K562 (cell line): ENCODE results near the gene TIMM10. TPM values are rescaled to one million over a fixed set of nuclear protein-coding genes. Genes with fewer than 3 reads are reported as not detected.
A peak's percentile ranks its signal among the peaks of the same experiment; 100 is the strongest.

ENCODE experiments used
- BMI1 ChIP-seq: fragments of 150-350 bp; IDR thresholded peaks from 2 replicates; pipeline ENCODE4 v1.6.1; 2014; ENCODE audit warnings: low read length
- CHD1 ChIP-seq: fragments of 200-600 bp; sonication (generic); IDR thresholded peaks from one replicate; pipeline ENCODE4 v1.6.1; 2012; ENCODE audit warnings: mild to moderate bottlenecking, moderate library complexity, low read length, inconsistent platforms
- CREB3L1 ChIP-seq: fragments of 450-650 bp; IDR thresholded peaks from 2 replicates; pipeline ENCODE4 v1.6.1; 2014; ENCODE audit warnings: low read depth, mild to moderate bottlenecking, moderate library complexity, borderline replicate concordance
- DEAF1 ChIP-seq: fragments of 450-650 bp; formaldehyde crosslinking; IDR thresholded peaks from 2 replicates; pipeline ENCODE4 v1.4.0; 2020; ENCODE audit warnings: mild to moderate bottlenecking, moderate library complexity
- HMGN3 ChIP-seq: IDR thresholded peaks from 2 replicates; pipeline ENCODE4 v1.6.1; 2011; ENCODE audit warnings: borderline replicate concordance, low read depth, mild to moderate bottlenecking, mixed read lengths, low read length; ENCODE audit not compliant: insufficient read length; ENCODE audit errors: extremely low read depth
- ILK ChIP-seq: fragments of 450-650 bp; IDR thresholded peaks from 2 replicates; pipeline ENCODE4 v1.6.1; 2016; ENCODE audit warnings: missing genetic modification characterization, low read depth, mild to moderate bottlenecking, missing compliant biosample characterization, moderate library complexity, borderline replicate concordance
- POLR2A ChIP-seq: fragments of 450-650 bp; conservative IDR thresholded peaks from 2 replicates; pipeline ENCODE4 v1.6.1; 2016
- POLR2G ChIP-seq: fragments of 200-400 bp; formaldehyde crosslinking; IDR thresholded peaks from 2 replicates; pipeline ENCODE4 v1.6.1; 2017; ENCODE audit warnings: low read depth, mild to moderate bottlenecking, antibody characterized with exemption, low read length, moderate library complexity
- SAFB ChIP-seq: fragments of 200-400 bp; formaldehyde crosslinking; IDR thresholded peaks from 2 replicates; pipeline ENCODE4 v1.6.1; 2017; ENCODE audit warnings: low read depth, low read length, borderline replicate concordance
- SAFB2 ChIP-seq: fragments of 200-400 bp; formaldehyde crosslinking; IDR thresholded peaks from 2 replicates; pipeline ENCODE4 v1.6.1; 2018; ENCODE audit warnings: borderline replicate concordance, low read length, low read depth, moderate library complexity; ENCODE audit not compliant: severe bottlenecking
- SIN3A ChIP-seq, 2 experiments: fragments of 150-350 bp in 1 of 2; IDR thresholded peaks; 2 replicates each; pipeline ENCODE4 v1.6.1; 2011 to 2016; ENCODE audit warnings: borderline replicate concordance in 2 of 2, low read depth in 2 of 2, low read length in 2 of 2, mild to moderate bottlenecking in 2 of 2, moderate library complexity in 2 of 2; ENCODE audit not compliant: control insufficient read depth in 1 of 2
- VEZF1 ChIP-seq: fragments of 200-800 bp; sonication (Bioruptor generic); IDR thresholded peaks from 2 replicates; pipeline ENCODE4 v1.6.1; 2017; ENCODE audit warnings: missing genetic modification characterization, missing compliant biosample characterization
- ZC3H8 ChIP-seq: fragments of 450-650 bp; IDR thresholded peaks from 2 replicates; pipeline ENCODE4 v1.6.1; 2017
- ZNF140 ChIP-seq: fragments of 250-450 bp; sonication (Bioruptor Pico); IDR thresholded peaks from 2 replicates; pipeline ENCODE4 v1.8.0; 2021; ENCODE audit warnings: moderate library complexity, mild to moderate bottlenecking, inconsistent platforms
- ZNF282 ChIP-seq: sonication (generic); formaldehyde crosslinking; IDR thresholded peaks from 2 replicates; pipeline ENCODE4 v1.8.1; 2023; ENCODE audit warnings: missing genetic modification reagents
- ZNF3 ChIP-seq: fragments of 250-450 bp; sonication (Bioruptor Pico); IDR thresholded peaks from 2 replicates; pipeline ENCODE4 v1.5.0; 2021; ENCODE audit warnings: mild to moderate bottlenecking, moderate library complexity
- polyA plus RNA-seq, 8 experiments: library from polyadenylated mRNA; depleted of rRNA in 4 of 8; stranded (reverse) in 5 of 8; unstranded in 3 of 8; fragments of >200 nt; fragmentation: Nextera tagmentation in 2 of 8; fragmentation: Illumina TruSeq in 1 of 8; extraction: Ambion mirVana in 2 of 8; extraction: Trizol in 1 of 8; gene quantifications; 2 replicates each; pipeline versions ENCODE4 v1.2.1 to v1.2.3, GENCODE V29; 2011 to 2014; ENCODE audit warnings: inconsistent platforms in 1 of 8, missing spikeins in 1 of 8
- total RNA-seq, 7 experiments: library from RNA; depleted of rRNA in 6 of 7; stranded (reverse); fragments of >200 nt in 6 of 7; fragmentation: Illumina TruSeq in 2 of 7; extraction: Trizol in 2 of 7; gene quantifications; 2 replicates each; pipeline versions ENCODE4 v1.2.1 to v1.2.3, GENCODE V29; 2011 to 2021; ENCODE audit warnings: low replicate concordance in 1 of 7
- TF ChIP-seq, protein P1 (sequence below): sonication (generic); formaldehyde crosslinking; IDR thresholded peaks from 2 replicates; pipeline ENCODE4 v1.8.1; 2022; ENCODE audit warnings: missing genetic modification reagents
- TF ChIP-seq, protein P2 (sequence below): sonication (generic); formaldehyde crosslinking; IDR thresholded peaks from 2 replicates; pipeline ENCODE4 v1.8.0; 2022; ENCODE audit warnings: missing genetic modification reagents, mild to moderate bottlenecking, borderline replicate concordance

Gene TIMM10
- total and polyA plus RNA-seq, 9 of the 15 experiments (the other 6 are each of a cell fraction or from before 2014, with no cell fraction given), result 109 to 553 (median 172) TPM

- TF ChIP-seq CREB3L1 (peak; percentile 94; the same call in 1 of the 2 replicates), POLR2G (peak; percentile 75), ZNF140 (CRISPR knock-in tag) (no peak), ILK (no peak), DEAF1 (CRISPR knock-in tag) (peak; percentile 42; the same call in 1 of the 2 replicates), POLR2A (peak; percentile 80), ZC3H8 (no peak), ZNF3 (CRISPR knock-in tag) (no peak), SAFB2 (no peak), SAFB (no peak), ZNF282 (no peak), HMGN3 (no peak), BMI1 (no peak), SIN3A (IDR thresholded peaks at IDR 0.05; ENCODE audit: borderline replicate concordance in 2 of 2, control insufficient read depth in 1 of 2, low read depth in 2 of 2, low read length in 2 of 2) (peak; percentile 80 to 93; a peak in 3 of 4 replicates), CHD1 (peak; percentile 49), VEZF1 (CRISPR knock-in tag) (no peak; the same call in none of the 2 replicates)
- TF ChIP-seq, protein P1, sequence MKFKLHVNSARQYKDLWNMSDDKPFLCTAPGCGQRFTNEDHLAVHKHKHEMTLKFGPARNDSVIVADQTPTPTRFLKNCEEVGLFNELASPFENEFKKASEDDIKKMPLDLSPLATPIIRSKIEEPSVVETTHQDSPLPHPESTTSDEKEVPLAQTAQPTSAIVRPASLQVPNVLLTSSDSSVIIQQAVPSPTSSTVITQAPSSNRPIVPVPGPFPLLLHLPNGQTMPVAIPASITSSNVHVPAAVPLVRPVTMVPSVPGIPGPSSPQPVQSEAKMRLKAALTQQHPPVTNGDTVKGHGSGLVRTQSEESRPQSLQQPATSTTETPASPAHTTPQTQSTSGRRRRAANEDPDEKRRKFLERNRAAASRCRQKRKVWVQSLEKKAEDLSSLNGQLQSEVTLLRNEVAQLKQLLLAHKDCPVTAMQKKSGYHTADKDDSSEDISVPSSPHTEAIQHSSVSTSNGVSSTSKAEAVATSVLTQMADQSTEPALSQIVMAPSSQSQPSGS (CRISPR knock-in tag), result no peak
- TF ChIP-seq, protein P2, sequence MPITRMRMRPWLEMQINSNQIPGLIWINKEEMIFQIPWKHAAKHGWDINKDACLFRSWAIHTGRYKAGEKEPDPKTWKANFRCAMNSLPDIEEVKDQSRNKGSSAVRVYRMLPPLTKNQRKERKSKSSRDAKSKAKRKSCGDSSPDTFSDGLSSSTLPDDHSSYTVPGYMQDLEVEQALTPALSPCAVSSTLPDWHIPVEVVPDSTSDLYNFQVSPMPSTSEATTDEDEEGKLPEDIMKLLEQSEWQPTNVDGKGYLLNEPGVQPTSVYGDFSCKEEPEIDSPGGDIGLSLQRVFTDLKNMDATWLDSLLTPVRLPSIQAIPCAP (CRISPR knock-in tag), result no peak
Observed at GRCh38 chr11:57530596-57531507, at the start of gene TIMM10 (continued).
